Gastroesophageal sphincter (tissue), 4 donors: ENCODE data around the gene UBE2J1. TPM values are rescaled to one million over a fixed set of nuclear protein-coding genes. Genes with fewer than 3 reads are reported as not detected.

Source experiments
- ATAC-seq: fragments of 150-250 bp; one replicate; pipeline ENCODE4 v1.9.1; 2016; ENCODE audit warnings: mild to moderate bottlenecking, moderate library complexity
- H3K27ac ChIP-seq, 4 donors: fragments of 200-600 bp; sonication (generic) in 3 of 4; 1 replicate in 3 of 4; 2 replicates in 1 of 4; pipeline ENCODE4 v1.5.1; 2016 to 2019
- H3K27me3 ChIP-seq: fragments of 200-600 bp; sonication (generic); one replicate; pipeline ENCODE4 v1.5.1; 2019
- H3K36me3 ChIP-seq, 2 donors: fragments of 200-600 bp; sonication (generic); one replicate each; pipeline ENCODE4 v1.5.1; 2019; ENCODE audit warnings: control low read depth in 1 of 2
- H3K4me1 ChIP-seq, 3 donors: fragments of 200-600 bp; sonication (generic); 1 replicate in 2 of 3; 2 replicates in 1 of 3; pipeline ENCODE4 v1.5.1; 2016 to 2019; ENCODE audit warnings: control low read depth in 2 of 3
- H3K4me3 ChIP-seq, 2 donors: fragments of 200-600 bp; sonication (generic); one replicate each; pipeline ENCODE4 v1.5.1; 2019; ENCODE audit warnings: mild to moderate bottlenecking in 1 of 2, moderate library complexity in 1 of 2
- H3K9me3 ChIP-seq, 3 donors: fragments of 200-600 bp; sonication (generic); one replicate each; pipeline ENCODE4 v1.5.1; 2017 to 2019; ENCODE audit warnings: control low read depth in 2 of 3
- EP300 ChIP-seq: sonication (generic); formaldehyde crosslinking; IDR thresholded peaks from one replicate; pipeline ENCODE4 v1.6.1; 2017; ENCODE audit warnings: antibody characterized with exemption, mild to moderate bottlenecking
- POLR2A ChIP-seq, 2 donors: fragments of 450-650 bp; IDR thresholded peaks; one replicate each; pipeline ENCODE4 v1.6.1; 2017; ENCODE audit warnings: antibody characterized with exemption in 2 of 2, mild to moderate bottlenecking in 2 of 2, moderate library complexity in 1 of 2
- POLR2AphosphoS5 ChIP-seq: sonication (generic); formaldehyde crosslinking; IDR thresholded peaks from one replicate; pipeline ENCODE4 v1.6.1; 2017; ENCODE audit warnings: antibody characterized with exemption
- WGBS, 2 donors: methylation state at CpG; one replicate each; pipeline ENCODE4 v1.1.5; 2018; ENCODE audit warnings: low coverage in 1 of 2; 5-methylcytosine and 5-hydroxymethylcytosine counted together
- total RNA-seq, 4 donors: library from RNA; depleted of rRNA; stranded (reverse); fragments of >200 nt; gene quantifications; one replicate each; pipeline ENCODE4 v1.1.0, GENCODE V29; 2016
- TF ChIP-seq, protein P1 (sequence below), 4 experiments: fragments of 200-600 bp in 2 of 4; fragments of 450-650 bp in 2 of 4; sonication (generic) in 1 of 4; IDR thresholded peaks; one replicate each; pipeline ENCODE4 v1.5.1; 2017 to 2019; ENCODE audit warnings: antibody characterized with exemption in 4 of 4, mild to moderate bottlenecking in 2 of 4, moderate library complexity in 2 of 4

Gene UBE2J1
- total RNA-seq, 4 donors from 2014 or later, result 32.7 to 42.9 (median 36.9) TPM

DNA sequence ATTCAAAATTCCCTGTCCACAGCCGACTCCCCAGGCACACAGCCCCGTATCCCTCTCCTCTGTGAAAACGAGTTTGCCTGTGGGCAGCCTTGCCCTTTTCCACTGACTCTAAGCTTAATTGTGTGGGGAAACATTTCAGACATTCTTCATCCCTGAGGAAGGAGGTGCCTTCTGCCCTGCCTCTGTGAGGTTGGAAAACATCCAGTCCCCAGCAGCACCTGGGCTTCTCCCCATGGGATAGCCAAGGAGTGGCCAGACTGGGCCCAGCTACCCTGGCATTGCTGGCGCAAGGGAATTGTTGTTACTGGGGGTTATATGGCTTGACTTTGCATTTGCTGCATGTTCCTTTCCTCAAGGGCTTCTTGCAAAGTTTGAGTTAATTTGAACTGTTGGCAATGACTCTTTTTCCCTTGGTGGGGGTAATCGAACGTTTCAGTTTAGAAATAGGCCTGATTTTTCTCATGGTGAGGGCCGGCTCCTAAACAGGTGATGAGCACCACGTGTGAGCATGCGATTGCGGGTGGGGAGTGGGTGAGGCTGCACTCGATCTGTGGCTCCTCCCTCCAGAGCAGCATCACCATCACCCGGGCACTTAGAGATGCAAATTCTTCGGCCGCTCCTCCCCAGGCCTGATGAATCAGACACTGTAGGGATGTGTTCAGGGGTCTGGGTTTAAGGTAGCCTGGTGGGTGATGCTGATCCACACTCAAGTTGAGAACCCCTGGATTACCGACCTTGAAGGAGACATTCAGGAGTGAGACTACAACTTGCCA lies 67.4 kb downstream of the UBE2J1 start:
- WGBS, 2 donors, result 67 to 74% methylated on average over 3 to 13 of the region's 15 CpGs
- no peak overlapping the region for H3K27ac ChIP-seq
- no peak overlapping the region for H3K4me3 ChIP-seq
- H3K9me3 ChIP-seq, result no peaks in the 10 kb centered on the region
- no peaks in the 10 kb centered on the region for H3K27me3 ChIP-seq
- no peaks in the 10 kb centered on the region for H3K4me1 ChIP-seq
- H3K36me3 ChIP-seq, result no peaks in the 10 kb centered on the region
- ATAC-seq, result no peak
- TF ChIP-seq POLR2AphosphoS5 (no peak), POLR2A (IDR thresholded peaks at IDR 0.05) (no peak), EP300 (no peak)
- TF ChIP-seq, protein P1, sequence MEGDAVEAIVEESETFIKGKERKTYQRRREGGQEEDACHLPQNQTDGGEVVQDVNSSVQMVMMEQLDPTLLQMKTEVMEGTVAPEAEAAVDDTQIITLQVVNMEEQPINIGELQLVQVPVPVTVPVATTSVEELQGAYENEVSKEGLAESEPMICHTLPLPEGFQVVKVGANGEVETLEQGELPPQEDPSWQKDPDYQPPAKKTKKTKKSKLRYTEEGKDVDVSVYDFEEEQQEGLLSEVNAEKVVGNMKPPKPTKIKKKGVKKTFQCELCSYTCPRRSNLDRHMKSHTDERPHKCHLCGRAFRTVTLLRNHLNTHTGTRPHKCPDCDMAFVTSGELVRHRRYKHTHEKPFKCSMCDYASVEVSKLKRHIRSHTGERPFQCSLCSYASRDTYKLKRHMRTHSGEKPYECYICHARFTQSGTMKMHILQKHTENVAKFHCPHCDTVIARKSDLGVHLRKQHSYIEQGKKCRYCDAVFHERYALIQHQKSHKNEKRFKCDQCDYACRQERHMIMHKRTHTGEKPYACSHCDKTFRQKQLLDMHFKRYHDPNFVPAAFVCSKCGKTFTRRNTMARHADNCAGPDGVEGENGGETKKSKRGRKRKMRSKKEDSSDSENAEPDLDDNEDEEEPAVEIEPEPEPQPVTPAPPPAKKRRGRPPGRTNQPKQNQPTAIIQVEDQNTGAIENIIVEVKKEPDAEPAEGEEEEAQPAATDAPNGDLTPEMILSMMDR (IDR thresholded peaks at IDR 0.05), result no peak

DNA sequence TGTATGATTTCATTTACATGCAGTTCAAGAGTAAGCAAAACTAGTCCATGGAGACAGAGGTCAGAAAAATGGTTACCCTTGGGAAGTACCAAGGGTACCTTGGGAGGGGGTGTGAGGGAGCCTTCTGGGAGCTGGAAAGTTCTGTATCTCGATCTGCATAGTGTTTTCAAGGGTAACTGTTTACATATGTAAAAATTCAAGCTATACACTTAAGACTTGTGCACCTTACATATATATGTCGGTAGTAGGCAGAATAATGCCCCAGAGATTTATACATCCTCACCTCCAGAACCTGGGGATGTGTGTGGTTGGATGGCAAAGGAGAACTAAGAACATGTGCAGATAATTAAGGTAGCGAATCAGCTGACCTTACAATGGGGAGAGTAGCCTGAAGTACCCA lies 68.4 kb downstream of the UBE2J1 start:
- Histone ChIP-seq H3K36me3 (no peaks in the 10 kb centered on the region), H3K27ac (no peak overlapping the region), H3K27me3 (no peaks in the 10 kb centered on the region), H3K4me1 (no peaks in the 10 kb centered on the region), H3K9me3 (no peaks in the 10 kb centered on the region), H3K4me3 (no peak overlapping the region)
- TF ChIP-seq POLR2AphosphoS5 (no peak), POLR2A (IDR thresholded peaks at IDR 0.05) (no peak), EP300 (no peak)
- TF ChIP-seq, protein P1 (IDR thresholded peaks at IDR 0.05), result no peak
- WGBS, 2 donors, result 87 to 100% methylated on average over 1 to 3 of the region's 3 CpGs
- no peak for ATAC-seq

DNA sequence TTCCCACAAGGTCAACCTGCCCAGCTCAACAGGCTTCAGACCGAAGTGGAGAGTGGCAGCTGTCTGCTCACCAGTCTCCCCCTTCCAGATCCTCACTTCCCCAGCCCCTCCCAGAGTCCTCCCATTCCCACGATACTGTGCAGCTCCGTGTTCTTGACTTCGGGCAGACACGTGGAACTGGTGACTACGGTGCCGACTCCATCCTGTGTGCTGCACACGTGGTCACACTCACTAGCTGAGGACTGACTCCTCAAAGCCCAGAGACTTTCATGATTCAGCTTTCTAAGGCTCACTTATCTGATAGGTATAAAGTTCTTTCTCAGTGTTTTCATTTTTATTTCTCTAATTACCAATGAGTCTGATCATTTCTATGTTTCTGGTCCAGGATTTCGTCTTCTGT lies 69.8 kb downstream of the UBE2J1 start:
- 70 to 94% methylated on average over 2 to 7 of the region's 9 CpGs for WGBS, 2 donors
- ATAC-seq, result no peak

DNA sequence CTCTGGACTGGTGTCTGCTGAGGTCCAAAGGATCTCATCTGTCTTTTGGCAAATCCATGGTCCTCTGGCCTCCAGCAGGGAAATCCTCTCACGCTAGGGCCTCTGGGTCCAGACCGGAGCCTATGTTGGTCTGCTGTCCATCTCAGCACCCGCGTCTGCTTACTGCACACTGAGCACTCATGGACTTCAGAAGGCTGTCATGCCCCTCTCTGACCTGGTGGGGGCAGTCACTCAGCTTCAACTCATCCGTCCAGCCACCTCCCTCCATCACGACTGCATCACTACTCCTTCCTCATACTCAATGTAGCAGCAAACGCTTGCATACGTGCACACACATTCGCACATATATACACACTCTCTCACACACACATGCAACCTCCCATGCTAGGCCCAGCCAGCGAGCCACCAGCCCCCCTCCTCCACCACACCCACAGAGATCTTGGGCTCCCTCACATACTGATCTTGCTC lies 70.7 kb downstream of the UBE2J1 start:
- Histone ChIP-seq H3K4me3 (no peak overlapping the region), H3K36me3 (no peaks in the 10 kb centered on the region), H3K4me1 (no peaks in the 10 kb centered on the region), H3K27ac (no peak overlapping the region), H3K27me3 (no peaks in the 10 kb centered on the region), H3K9me3 (no peaks in the 10 kb centered on the region)
- WGBS, 2 donors, result 53 to 62% methylated on average over 6 to 8 of the region's 10 CpGs
- TF ChIP-seq, protein P1 (IDR thresholded peaks at IDR 0.05), result no peak
- TF ChIP-seq POLR2AphosphoS5 (no peak), POLR2A (IDR thresholded peaks at IDR 0.05) (no peak), EP300 (no peak)
- ATAC-seq, result no peak

More for the DNA sequence above, 69.8 kb downstream of the UBE2J1 start:
- Histone ChIP-seq H3K27ac (no peak overlapping the region), H3K4me3 (no peak overlapping the region), H3K36me3 (no peaks in the 10 kb centered on the region), H3K4me1 (no peaks in the 10 kb centered on the region), H3K9me3 (no peaks in the 10 kb centered on the region), H3K27me3 (no peaks in the 10 kb centered on the region)
- TF ChIP-seq POLR2AphosphoS5 (no peak), EP300 (no peak), POLR2A (IDR thresholded peaks at IDR 0.05) (no peak)
- TF ChIP-seq, protein P1 (IDR thresholded peaks at IDR 0.05), result no peak

DNA sequence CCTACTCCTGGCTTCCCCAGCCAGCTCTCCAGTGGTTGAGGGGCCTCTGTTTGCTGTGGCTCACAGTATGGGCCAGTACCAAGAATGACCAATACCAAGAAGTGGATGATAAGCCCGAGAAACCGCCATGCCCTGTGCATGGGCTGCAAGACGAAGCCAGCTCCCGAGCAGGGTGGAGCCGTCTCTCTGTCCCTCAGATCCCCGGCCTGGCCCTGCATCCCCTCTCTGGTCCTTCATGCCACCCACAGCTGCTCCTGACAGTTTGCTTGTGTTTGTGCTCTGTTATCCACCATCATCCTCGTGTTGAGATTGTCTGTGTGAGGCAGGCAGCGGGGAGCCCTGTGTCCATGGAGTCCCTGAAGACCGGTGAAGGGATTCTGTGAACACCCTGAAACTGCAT lies 73.6 kb downstream of the UBE2J1 start:
- Histone ChIP-seq H3K4me3 (no peak overlapping the region), H3K9me3 (no peaks in the 10 kb centered on the region), H3K4me1 (no peaks in the 10 kb centered on the region), H3K27ac (no peak overlapping the region), H3K27me3 (no peaks in the 10 kb centered on the region), H3K36me3 (no peaks in the 10 kb centered on the region)
- 81 to 83% methylated on average over 1 to 9 of the region's 9 CpGs for WGBS, 2 donors
- ATAC-seq, result no peak
- no peak for TF ChIP-seq POLR2A (IDR thresholded peaks at IDR 0.05)
- TF ChIP-seq, protein P1 (IDR thresholded peaks at IDR 0.05), result no peak
